HFF-Myc (cell line): ENCODE measurements around the gene ACTN1.

Experiments
- DNase-seq: peaks from one replicate; pipeline ENCODE4 v3.0.0-alpha.2; 2011; ENCODE audit warnings: low read depth; ENCODE audit errors: extremely low read depth
- H3K4me3 ChIP-seq: replicated peaks from 2 replicates; pipeline ENCODE4 v1.5.1; 2011; ENCODE audit warnings: low read depth, mild to moderate bottlenecking, control low read depth, low read length
- TF ChIP-seq, protein P1 (sequence below): IDR thresholded peaks from 2 replicates; pipeline ENCODE4 v1.5.1; 2012; ENCODE audit warnings: mild to moderate bottlenecking, low read depth, low read length, control low read depth; ENCODE audit errors: missing control alignments

The ACTN1 gene

GRCh38 chr14:68958553-68958952, 20.5 kb downstream of the ACTN1 start:
- DNase-seq, result no peak
- TF ChIP-seq, protein P1, sequence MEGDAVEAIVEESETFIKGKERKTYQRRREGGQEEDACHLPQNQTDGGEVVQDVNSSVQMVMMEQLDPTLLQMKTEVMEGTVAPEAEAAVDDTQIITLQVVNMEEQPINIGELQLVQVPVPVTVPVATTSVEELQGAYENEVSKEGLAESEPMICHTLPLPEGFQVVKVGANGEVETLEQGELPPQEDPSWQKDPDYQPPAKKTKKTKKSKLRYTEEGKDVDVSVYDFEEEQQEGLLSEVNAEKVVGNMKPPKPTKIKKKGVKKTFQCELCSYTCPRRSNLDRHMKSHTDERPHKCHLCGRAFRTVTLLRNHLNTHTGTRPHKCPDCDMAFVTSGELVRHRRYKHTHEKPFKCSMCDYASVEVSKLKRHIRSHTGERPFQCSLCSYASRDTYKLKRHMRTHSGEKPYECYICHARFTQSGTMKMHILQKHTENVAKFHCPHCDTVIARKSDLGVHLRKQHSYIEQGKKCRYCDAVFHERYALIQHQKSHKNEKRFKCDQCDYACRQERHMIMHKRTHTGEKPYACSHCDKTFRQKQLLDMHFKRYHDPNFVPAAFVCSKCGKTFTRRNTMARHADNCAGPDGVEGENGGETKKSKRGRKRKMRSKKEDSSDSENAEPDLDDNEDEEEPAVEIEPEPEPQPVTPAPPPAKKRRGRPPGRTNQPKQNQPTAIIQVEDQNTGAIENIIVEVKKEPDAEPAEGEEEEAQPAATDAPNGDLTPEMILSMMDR, result no peak
- H3K4me3 ChIP-seq, result no peak overlapping the region

DNA sequence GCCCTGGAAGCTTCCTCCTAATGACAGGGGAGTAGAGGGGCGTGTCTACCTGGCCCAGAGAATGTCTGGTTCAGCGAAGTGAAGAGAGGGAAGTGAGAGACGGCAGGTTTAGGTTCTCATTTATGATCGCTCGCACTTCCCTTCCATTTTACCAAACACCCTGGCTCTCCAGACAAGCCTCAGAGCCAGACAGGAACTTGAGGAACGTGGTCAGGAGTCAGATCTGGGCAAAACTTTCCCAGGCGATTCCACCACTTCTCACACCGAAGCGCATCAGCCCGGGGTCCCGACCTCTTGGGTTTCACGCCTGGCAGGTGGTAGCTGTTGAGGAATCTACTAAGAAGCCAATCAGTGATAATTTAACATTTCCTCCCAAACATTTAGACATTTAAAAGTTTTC, 21.3 kb downstream of the ACTN1 start:
- no peak overlapping the region for H3K4me3 ChIP-seq
- TF ChIP-seq, protein P1, result no peak
- no peak for DNase-seq

DNA sequence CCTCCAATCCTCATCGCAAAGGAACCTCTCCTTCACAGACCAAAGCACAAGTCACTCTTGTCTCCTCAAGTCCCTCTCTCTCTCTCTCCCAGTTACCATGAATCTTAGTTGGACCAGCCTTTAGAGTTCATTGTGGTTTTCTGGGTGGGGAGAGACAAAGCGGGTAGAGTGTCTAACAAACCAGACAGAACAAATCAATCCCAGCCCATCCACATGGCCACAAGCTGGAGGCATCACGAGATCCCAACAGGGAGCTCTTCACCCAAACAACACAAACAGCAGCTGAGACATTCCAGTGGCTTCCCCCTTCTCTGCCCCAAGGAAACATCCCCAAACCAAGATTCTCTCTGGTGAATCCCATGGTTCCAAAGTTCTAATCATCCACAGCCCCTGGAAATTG, 22.4 kb downstream of the ACTN1 start:
- no peak overlapping the region for H3K4me3 ChIP-seq
- no peak for DNase-seq
- TF ChIP-seq, protein P1, result no peak

GRCh38 chr14:68955851-68956179, 23.3 kb downstream of the ACTN1 start:
- DNase-seq, result no peak
- TF ChIP-seq, protein P1, result no peak
- no peak overlapping the region for H3K4me3 ChIP-seq

- no peak for DNase-seq
- TF ChIP-seq, protein P1, result no peak
- no peak overlapping the region for H3K4me3 ChIP-seq
Measured at GRCh38 chr14:68955164-68955850, 23.8 kb downstream of the ACTN1 start.

DNA sequence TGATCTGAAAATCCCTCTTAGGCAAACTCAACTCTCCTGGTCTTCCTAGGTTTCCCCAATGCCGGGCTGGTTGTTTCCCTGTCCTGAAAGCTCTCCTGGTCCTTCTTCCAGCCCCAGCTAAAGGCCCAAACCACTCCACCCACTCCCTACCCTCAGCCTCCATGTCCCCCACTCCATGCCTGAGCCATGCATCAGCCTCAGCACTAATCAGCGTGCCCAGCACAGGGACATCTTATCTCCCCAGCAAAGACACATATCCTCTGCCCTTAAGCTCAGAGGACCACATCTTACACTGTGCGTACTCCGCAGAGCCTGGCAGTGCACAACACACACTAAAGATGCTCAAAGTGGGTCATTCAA, 25.9 kb downstream of the ACTN1 start:
- TF ChIP-seq, protein P1, result no peak
- peak overlapping the region; percentile 16 for H3K4me3 ChIP-seq
- no peak for DNase-seq
